ENCODE results near the gene TYRO3.

- no peak for TF ChIP-seq ARNTL (CRISPR knock-in tag; IDR thresholded peaks at IDR 0.05; ENCODE audit: borderline replicate concordance, low read depth)
- no peak for TF ChIP-seq OSR1 (CRISPR knock-in tag; IDR thresholded peaks at IDR 0.05)
- TF ChIP-seq ZFP30 (CRISPR knock-in tag; IDR thresholded peaks at IDR 0.05): no peak
- no peak for TF ChIP-seq GLIS3 (CRISPR knock-in tag; IDR thresholded peaks at IDR 0.05)
- TF ChIP-seq CSDC2 (CRISPR knock-in tag; IDR thresholded peaks at IDR 0.05): no peak
Measured at GRCh38 chr15:41568350-41569017, 9.5 kb downstream of the TYRO3 start.

All from SK-N-SH treated with all-trans-retinoic acid at 6 μM for 48 hours (cell line).